Measurements from ENCODE around the gene GALNT2. TPM values are rescaled to one million over a fixed set of nuclear protein-coding genes. Genes with fewer than 3 reads are reported as not detected.

GALNT2 gene
- total and polyA plus RNA-seq, 2 of the 4 experiments (the other 2 are of a cell fraction) = 50.4 to 189 TPM

GRCh38 chr1:230081751-230082150 is 14.7 kb downstream of the GALNT2 start:
- intact Hi-C loops (cut with micrococcal nuclease) = loop anchor here (5.0 kb wide), 1 partner anchor 454 kb away; the partner anchor contains the start of genes TAF5L and URB2
- 100% methylated on average over 5 of the region's 8 CpGs; no CpG with 5 or more reads in 1 of the 2 experiments for WGBS, 2 experiments (ENCODE audit: extremely low coverage in 2 of 2, insufficient read length in 1 of 2)
- CTCF ChIA-PET = interaction anchor here (1.5 kb wide), 1 partner anchor 9 kb away, joined by 3 read pairs; no protein-coding TSS in a partner anchor

More at GRCh38 chr1:230081751-230082150, 14.7 kb downstream of the GALNT2 start:
- Histone ChIP-seq H3K36me3 (ENCODE audit: control insufficient read depth, insufficient read depth, low read length) (peaks cover 4% of the 10 kb centered on the region; the same call in 1 of the 2 replicates), H4K5ac (ENCODE audit: low read depth, low read length) (no peak overlapping the region), H3K27ac (ENCODE audit: insufficient read depth, low read length) (no peak overlapping the region), H3K9me1 (ENCODE audit: insufficient read depth, low read length) (peaks cover 38% of the 10 kb centered on the region), H3K79me1 (ENCODE audit: low read depth in 1 of 2, low read length in 2 of 2) (peaks cover 35 to 94% of the 10 kb centered on the region in 2 experiments), H2BK5ac (ENCODE audit: low read depth, low read length, poor library complexity, severe bottlenecking) (no peak overlapping the region), H2AK9ac (replicated peaks; ENCODE audit: low read depth, low read length, poor library complexity) (no peak overlapping the region), H3K23ac (ENCODE audit: low read depth, low read length) (no peak overlapping the region), H2BK20ac (ENCODE audit: low read depth, low read length) (no peak overlapping the region), H2AFZ (replicated peaks; ENCODE audit: low read length, poor library complexity) (no peak overlapping the region), H4K8ac (ENCODE audit: low read depth in 2 of 2, low read length in 2 of 2) (no peak overlapping the region), H3K4me2 (ENCODE audit: low read depth, low read length) (no peak overlapping the region), H2AK5ac (ENCODE audit: low read depth, low read length) (0 out of 2 replicates have a peak overlapping the region, but pooled peaks have one; percentile 38), H3K9ac (ENCODE audit: low read depth, low read length) (no peak overlapping the region), H2BK15ac (ENCODE audit: low read depth, low read length) (peak overlapping the region; percentile 16; the same call in 1 of the 3 replicates), H3K4me1 (ENCODE audit: control insufficient read depth, insufficient read depth, low read length) (peaks cover 41% of the 10 kb centered on the region), H3K4me3 (ENCODE audit: insufficient read depth, low read depth, low read length) (no peak overlapping the region), H2BK120ac (ENCODE audit: low read depth, low read length) (no peak overlapping the region), H3K56ac (ENCODE audit: extremely low read depth, insufficient read depth, low read length) (no peak overlapping the region), H3K27me3 (ENCODE audit: control insufficient read depth, insufficient read depth, low read length) (no peaks in the 10 kb centered on the region), H3K4ac (ENCODE audit: low read depth, low read length) (no peak overlapping the region; the same call in 1 of the 2 replicates), H3K14ac (replicated peaks; ENCODE audit: low read depth, low read length) (no peak overlapping the region), H4K20me1 (ENCODE audit: insufficient read depth, low read length) (peaks cover 39% of the 10 kb centered on the region), H3K18ac (ENCODE audit: low read depth, low read length) (no peak overlapping the region), H3K9me3 (ENCODE audit: control insufficient read depth, insufficient read depth, low read length) (no peaks in the 10 kb centered on the region), H4K91ac (ENCODE audit: insufficient read depth, low read depth, low read length) (no peak overlapping the region)
- ATAC-seq (ENCODE audit: low read depth) (no peak), DNase-seq (no peak)
- in situ Hi-C loops (cut with MboI; ENCODE audit: low sequenced_read_pairs) (loop anchor here (25.0 kb wide), 1 partner anchor 781 kb away; the partner anchor contains the start of gene C1orf198), dilution Hi-C loops (cut with HindIII; ENCODE audit: low sequenced_read_pairs, unreplicated experiment) (no loop called here)
- no TSS peak for BruUV-seq (replicated peaks)
- no peak for TF ChIP-seq MXI1 (IDR thresholded peaks at IDR 0.05; ENCODE audit: borderline replicate concordance, low read depth, low read length)
- TF ChIP-seq MAZ (IDR thresholded peaks at IDR 0.05; ENCODE audit: borderline replicate concordance, low read depth, low read length) = no peak
- TF ChIP-seq SMC3 (IDR thresholded peaks at IDR 0.05; ENCODE audit: low read depth, low read length) = no peak
- no peak for TF ChIP-seq FOS (IDR thresholded peaks at IDR 0.05; ENCODE audit: low read depth, low read length)
- TF ChIP-seq, protein P1, sequence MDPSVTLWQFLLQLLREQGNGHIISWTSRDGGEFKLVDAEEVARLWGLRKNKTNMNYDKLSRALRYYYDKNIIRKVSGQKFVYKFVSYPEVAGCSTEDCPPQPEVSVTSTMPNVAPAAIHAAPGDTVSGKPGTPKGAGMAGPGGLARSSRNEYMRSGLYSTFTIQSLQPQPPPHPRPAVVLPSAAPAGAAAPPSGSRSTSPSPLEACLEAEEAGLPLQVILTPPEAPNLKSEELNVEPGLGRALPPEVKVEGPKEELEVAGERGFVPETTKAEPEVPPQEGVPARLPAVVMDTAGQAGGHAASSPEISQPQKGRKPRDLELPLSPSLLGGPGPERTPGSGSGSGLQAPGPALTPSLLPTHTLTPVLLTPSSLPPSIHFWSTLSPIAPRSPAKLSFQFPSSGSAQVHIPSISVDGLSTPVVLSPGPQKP (IDR thresholded peaks at IDR 0.05; ENCODE audit: borderline replicate concordance, low read depth, low read length) = no peak
- no peak for TF ChIP-seq CEBPB (IDR thresholded peaks at IDR 0.05; ENCODE audit: low read depth, low read length)
- no peak for TF ChIP-seq USF2 (IDR thresholded peaks at IDR 0.05; ENCODE audit: low read depth, low read length)
- TF ChIP-seq CHD1 (IDR thresholded peaks at IDR 0.05; ENCODE audit: low read depth, low read length) = no peak
- TF ChIP-seq NFE2L2 (IDR thresholded peaks at IDR 0.05; ENCODE audit: low read depth, low read length) = no peak
- POLR2A ChIA-PET (ENCODE audit: unreplicated experiment) = no interaction called here

All from IMR-90 (cell line).